NCI-H526 treated with DMSO at 0.1 percent for 48 hours (cell line): ENCODE data around the gene FAM3A.

Source experiments
- DNase-seq: peaks from one replicate; lab custom pipeline; 2025; lab: John Stamatoyannopoulos, UW

FAM3A gene

DNA sequence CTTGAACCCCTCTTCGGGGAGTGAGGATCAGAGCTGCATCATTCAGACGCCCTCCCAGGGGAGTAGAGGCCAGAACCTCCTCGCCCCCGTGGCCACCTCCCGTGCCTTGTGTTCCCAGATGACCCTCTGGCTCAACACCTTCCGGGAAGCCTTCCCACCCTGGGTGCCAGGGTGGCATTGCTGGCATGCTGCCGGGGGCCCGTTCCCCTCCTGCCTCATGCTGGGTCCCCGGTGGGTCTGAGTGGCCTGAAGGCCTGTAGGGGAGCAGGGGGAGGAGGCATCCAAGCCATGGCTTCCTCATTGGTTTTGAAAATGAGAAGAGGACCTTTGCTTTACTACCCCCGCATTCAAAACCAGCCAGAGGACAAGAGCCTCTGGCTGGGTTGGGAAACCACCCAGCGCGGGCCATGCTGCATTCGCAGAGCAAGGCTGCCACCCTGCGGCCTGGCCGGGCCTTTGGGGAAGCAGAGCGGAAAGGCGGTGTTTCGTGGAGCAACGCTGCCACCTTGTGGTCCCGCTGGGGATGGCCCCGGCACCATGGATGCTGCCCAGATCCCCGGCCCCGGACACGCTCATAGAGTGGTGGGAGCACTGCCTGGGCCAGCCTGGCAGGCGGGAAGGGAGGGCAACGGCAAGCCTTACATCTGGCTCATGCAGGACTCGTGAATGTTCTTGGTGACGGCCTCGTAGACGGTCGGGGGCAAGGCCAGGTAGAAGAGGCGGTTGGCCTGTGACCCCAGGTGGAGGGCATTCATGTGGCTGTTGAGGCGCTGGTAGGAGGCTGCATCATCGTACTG is 18.7 kb upstream of the FAM3A start:
- peak; percentile 54 for DNase-seq

GRCh38 chrX:154532690-154533089 is 16.7 kb upstream of the FAM3A start:
- no peak for DNase-seq

GRCh38 chrX:154531626-154532025 is 15.6 kb upstream of the FAM3A start:
- no peak for DNase-seq

- no peak for DNase-seq
These were observed 14.3 kb upstream of the FAM3A start for GRCh38 chrX:154530286-154530685.

- no peak for DNase-seq
These were observed 13.2 kb upstream of the FAM3A start for GRCh38 chrX:154529206-154529612.

DNA sequence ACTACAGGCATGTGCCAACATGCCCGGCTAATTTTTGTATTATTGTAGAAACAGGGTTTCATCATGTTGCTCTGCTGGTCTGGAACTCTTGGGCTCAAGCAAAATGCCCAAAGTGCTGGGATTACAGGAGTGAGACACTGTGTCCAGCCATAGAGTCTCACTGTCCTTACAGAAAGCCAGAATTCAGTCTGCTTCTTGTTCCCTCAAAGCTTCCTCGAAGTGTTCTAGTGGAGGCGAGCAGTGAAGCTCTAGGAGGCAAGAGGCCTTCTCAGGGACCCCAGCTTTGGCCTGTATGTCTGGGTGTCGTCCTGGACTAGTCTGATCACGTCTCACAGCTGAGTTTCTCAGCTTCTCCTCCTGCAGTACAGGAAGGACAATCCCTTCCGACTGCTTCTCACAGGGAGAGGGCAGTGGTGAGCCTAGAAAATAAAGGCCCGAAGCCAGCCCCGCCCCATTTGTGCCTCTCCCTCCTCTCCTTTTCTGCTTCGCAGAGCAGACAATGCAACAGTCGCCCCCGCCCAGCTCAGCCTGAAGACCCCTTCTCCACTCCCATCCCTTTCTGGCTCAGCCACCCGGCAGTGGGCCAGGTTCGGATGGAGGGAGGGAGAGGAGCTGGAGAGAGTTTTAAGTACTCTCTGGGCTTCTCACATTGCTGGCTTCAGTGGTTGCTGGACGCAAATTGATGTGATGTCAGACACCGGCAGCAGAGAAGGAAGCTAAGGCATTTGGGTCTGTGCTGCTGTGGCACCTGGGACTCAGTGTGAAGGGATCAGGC is 11.1 kb upstream of the FAM3A start:
- DNase-seq, result peak; percentile 75

- DNase-seq, result no peak
These were observed 9.8 kb upstream of the FAM3A start for GRCh38 chrX:154525606-154526490.

DNA sequence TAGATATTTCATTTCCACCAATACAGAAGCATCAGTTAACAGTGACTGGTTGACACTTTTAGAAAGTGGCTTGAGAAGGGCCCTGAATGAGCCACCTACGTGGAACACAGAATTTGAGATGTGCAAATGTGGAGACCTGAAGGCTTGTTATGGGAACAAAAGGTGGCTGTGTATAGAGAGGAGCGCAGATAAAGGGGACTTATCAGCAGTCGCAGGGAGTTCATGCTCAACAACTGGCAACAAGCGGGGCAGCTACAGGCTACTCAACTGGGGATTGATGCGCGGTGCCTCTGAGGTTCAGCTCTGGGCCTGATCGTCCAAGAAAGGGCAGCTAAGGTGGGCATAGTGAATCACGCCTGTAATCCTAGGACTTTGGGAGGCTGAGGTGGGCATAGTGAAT is 3.4 kb upstream of the FAM3A start:
- no peak for DNase-seq

GRCh38 chrX:154517101-154517781 is 1.2 kb upstream of the FAM3A start:
- no peak for DNase-seq

DNA sequence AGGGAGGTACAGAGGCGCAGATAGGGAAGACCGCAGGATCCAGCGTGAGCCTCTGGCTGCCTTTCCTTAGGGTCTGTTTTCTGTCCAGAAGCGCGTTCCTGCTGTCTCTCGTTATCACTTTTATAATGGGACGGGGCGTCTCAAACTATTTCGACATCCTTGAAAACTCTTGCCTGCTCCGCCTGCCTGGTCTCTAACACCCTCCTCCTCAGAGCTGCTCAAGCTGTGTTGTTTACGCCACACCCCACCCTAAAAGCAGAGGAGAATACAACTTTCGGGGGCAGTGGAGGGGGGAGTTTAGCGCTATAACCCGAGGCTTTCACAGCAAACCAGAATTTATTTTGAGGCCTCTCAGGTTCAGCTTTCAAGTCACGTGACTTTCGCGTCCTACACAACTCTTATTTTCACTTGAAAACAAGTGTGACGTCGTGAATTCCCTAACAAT is 646 bp upstream of the FAM3A start:
- no peak for DNase-seq

DNA sequence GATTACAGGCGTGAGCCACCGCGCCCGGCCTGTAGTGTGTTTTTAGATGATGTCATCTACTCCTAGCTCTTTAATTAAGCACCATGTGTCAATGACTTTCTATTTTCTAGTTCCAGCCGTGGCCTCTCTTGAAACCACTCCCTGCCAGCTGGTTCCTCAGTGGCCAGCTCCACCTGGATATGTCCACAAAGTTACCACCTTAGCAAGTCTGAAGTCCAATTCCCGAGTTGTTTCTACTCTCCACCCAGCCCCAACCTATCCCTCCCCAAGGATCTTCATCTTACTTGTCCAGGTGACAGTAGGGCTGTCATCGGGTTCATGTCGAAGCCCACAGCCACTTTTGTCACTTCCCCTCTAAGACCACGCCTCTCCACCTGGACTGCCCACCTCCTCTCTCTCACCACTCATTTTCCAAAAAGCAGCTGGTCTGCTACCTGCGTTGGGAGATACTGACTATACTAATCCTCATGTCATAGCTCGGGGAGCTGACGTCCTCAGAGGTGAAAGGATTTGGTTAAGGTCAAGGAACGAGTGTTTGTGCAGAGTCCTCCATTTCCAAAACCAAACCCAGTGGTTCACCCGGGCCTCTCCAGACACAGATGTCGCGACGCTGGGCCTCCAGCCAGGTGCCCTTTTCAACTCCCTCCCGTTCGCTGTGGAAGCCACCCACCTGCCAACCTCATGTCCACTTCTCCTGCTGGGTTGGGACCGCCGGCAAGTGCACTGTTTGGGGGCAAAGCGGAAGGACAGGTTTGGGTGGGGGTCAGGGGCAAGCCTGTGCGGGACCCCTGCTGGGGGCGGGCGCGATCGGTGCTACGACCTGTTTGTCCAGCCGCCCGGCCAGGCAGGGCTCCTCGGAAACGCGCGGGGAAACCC is 704 bp downstream of the FAM3A start:
- peak; percentile 10 for DNase-seq

GRCh38 chrX:154513716-154514115 is 2.3 kb downstream of the FAM3A start:
- no peak for DNase-seq

DNA sequence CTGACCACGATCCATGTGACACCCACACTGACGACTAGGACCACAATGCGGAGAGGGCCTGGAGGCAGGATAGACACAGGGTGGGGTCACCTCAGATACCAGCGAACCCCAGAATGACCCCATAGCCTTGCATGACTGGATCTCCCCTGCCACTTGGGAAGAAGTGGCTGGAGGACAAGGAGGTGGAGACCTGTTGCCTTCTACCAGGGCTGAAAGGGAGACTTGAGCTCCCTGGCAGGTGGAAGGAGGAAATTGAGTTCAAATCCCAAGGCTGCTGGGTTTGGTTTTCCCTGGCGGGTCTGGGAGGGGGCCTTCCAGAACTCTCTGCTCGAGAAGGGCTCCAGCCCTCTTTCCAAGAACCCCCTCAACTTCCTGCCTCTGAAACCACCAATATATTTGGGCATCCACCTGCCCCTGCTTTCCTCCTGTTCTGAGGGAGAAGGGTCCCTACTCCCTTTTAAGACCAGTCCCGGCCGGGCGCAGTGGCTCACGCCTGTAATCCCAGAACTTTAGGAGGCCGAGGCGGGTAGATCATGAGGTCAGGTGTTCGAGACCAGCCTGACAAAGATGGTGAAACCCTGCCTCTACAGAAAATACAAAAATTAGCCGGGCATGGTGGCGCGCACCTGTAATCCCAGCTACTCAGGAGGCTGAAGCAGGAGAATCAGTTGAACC is 3.0 kb downstream of the FAM3A start:
- no peak for DNase-seq

- no peak for DNase-seq
These were observed 4.3 kb downstream of the FAM3A start for GRCh38 chrX:154511761-154512160.

GRCh38 chrX:154509455-154509854 is 6.6 kb downstream of the FAM3A start:
- DNase-seq, result no peak

- DNase-seq, result no peak
These were observed 7.7 kb downstream of the FAM3A start for GRCh38 chrX:154508384-154508745.

- no peak for DNase-seq
These were observed 8.2 kb downstream of the FAM3A start for GRCh38 chrX:154507673-154508383.

- DNase-seq, result no peak
These were observed 9.3 kb downstream of the FAM3A start for GRCh38 chrX:154506483-154507332.

- no peak for DNase-seq
These were observed 10.3 kb downstream of the FAM3A start for GRCh38 chrX:154505734-154506133.
